ENCODE data around the gene BST1.
A peak's percentile ranks its signal among the peaks of the same experiment; 100 is the strongest.
"Not testable (repeated sequence)": the region's sequence is repeated elsewhere in the genome, so short reads cannot be mapped to it uniquely, and the experiment has no call there.

Gene BST1

GRCh38 chr4:15714141-15714540 lies 11.3 kb downstream of the BST1 start:
- no peak for DNase-seq

GRCh38 chr4:15714646-15715435 lies 12.0 kb downstream of the BST1 start:
- no peak for DNase-seq

- DNase-seq = no peak
Measured at GRCh38 chr4:15716115-15716514, 13.2 kb downstream of the BST1 start.

- no peak for DNase-seq
Measured at GRCh38 chr4:15717086-15717485, 14.2 kb downstream of the BST1 start.

GRCh38 chr4:15717657-15718416 lies 15.0 kb downstream of the BST1 start:
- DNase-seq = no peak

GRCh38 chr4:15718465-15718864 lies 15.6 kb downstream of the BST1 start:
- no peak for DNase-seq

- DNase-seq = no peak
Measured at GRCh38 chr4:15718959-15719358, 16.1 kb downstream of the BST1 start.

GRCh38 chr4:15719506-15719905 lies 16.6 kb downstream of the BST1 start:
- DNase-seq = no peak

GRCh38 chr4:15720851-15721250 lies 18.0 kb downstream of the BST1 start:
- no peak for DNase-seq

- no peak for DNase-seq
Measured at GRCh38 chr4:15725608-15726007, 22.7 kb downstream of the BST1 start.

- peak; percentile 36 for DNase-seq
Measured at GRCh38 chr4:15729910-15730533, 27.2 kb downstream of the BST1 start.

- not testable (repeated sequence) for DNase-seq
Measured at GRCh38 chr4:15733061-15733460, 30.2 kb downstream of the BST1 start.

- no peak for DNase-seq
Measured at GRCh38 chr4:15735536-15735935, 32.7 kb downstream of the BST1 start.

- DNase-seq = no peak
Measured at GRCh38 chr4:15736514-15737050, 33.7 kb downstream of the BST1 start.

GRCh38 chr4:15737255-15737654 lies 34.4 kb downstream of the BST1 start:
- DNase-seq = no peak

- DNase-seq = no peak
Measured at GRCh38 chr4:15738877-15739276, 36.0 kb downstream of the BST1 start.

GRCh38 chr4:15740764-15741404 lies 38.0 kb downstream of the BST1 start:
- no peak for DNase-seq

GRCh38 chr4:15742083-15742582 lies 39.3 kb downstream of the BST1 start:
- no peak for DNase-seq

GRCh38 chr4:15742637-15743036 lies 39.8 kb downstream of the BST1 start:
- DNase-seq = no peak

- DNase-seq = no peak
Measured at GRCh38 chr4:15744016-15744545, 41.2 kb downstream of the BST1 start.

- DNase-seq = no peak
Measured at GRCh38 chr4:15746110-15746509, 43.2 kb downstream of the BST1 start.

- no peak for DNase-seq
Measured at GRCh38 chr4:15749001-15749400, 46.1 kb downstream of the BST1 start.

GRCh38 chr4:15751153-15751552 lies 48.3 kb downstream of the BST1 start:
- DNase-seq = no peak
